ENCODE data around the gene DAZAP1.

DNA sequence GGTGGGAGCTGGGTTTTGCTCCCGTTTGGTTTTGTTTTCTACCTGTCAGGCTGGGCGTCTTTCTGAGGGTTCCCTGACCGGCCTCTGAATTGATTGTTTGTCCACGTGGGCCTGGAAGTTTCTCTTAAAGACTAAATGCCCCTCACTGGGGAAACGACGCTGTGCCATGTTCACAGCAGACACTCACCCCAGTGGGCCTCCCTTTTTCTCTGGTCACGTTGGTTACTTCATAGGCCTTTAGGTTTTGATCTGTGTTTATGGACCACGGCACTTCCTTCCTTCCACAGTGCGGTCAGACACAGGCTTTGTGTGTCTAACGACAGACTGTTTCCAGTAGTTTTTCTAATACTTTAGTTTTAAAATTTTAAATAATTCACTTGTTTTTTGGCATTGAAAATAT is 43.8 kb upstream of the DAZAP1 start:
- TF ChIP-seq, protein P1, sequence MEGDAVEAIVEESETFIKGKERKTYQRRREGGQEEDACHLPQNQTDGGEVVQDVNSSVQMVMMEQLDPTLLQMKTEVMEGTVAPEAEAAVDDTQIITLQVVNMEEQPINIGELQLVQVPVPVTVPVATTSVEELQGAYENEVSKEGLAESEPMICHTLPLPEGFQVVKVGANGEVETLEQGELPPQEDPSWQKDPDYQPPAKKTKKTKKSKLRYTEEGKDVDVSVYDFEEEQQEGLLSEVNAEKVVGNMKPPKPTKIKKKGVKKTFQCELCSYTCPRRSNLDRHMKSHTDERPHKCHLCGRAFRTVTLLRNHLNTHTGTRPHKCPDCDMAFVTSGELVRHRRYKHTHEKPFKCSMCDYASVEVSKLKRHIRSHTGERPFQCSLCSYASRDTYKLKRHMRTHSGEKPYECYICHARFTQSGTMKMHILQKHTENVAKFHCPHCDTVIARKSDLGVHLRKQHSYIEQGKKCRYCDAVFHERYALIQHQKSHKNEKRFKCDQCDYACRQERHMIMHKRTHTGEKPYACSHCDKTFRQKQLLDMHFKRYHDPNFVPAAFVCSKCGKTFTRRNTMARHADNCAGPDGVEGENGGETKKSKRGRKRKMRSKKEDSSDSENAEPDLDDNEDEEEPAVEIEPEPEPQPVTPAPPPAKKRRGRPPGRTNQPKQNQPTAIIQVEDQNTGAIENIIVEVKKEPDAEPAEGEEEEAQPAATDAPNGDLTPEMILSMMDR (conservative IDR thresholded peaks at IDR 0.05; ENCODE audit: low read depth, low read length) = no peak
- TF ChIP-seq POLR2A (IDR thresholded peaks at IDR 0.05; ENCODE audit: low read depth, low read length) (no peak), BHLHE40 (IDR thresholded peaks at IDR 0.05; ENCODE audit: low read depth, low read length) (no peak), MAZ (IDR thresholded peaks at IDR 0.05; ENCODE audit: borderline replicate concordance, low read depth, low read length) (no peak), RAD21 (IDR thresholded peaks at IDR 0.05; ENCODE audit: low read length) (no peak), RFX5 (IDR thresholded peaks at IDR 0.05; ENCODE audit: low read depth, low read length) (no peak), SMC3 (IDR thresholded peaks at IDR 0.05; ENCODE audit: low read depth, low read length) (no peak), ELK1 (IDR thresholded peaks at IDR 0.05; ENCODE audit: borderline replicate concordance, low read depth, low read length) (no peak)
- TF ChIP-seq, protein P2, sequence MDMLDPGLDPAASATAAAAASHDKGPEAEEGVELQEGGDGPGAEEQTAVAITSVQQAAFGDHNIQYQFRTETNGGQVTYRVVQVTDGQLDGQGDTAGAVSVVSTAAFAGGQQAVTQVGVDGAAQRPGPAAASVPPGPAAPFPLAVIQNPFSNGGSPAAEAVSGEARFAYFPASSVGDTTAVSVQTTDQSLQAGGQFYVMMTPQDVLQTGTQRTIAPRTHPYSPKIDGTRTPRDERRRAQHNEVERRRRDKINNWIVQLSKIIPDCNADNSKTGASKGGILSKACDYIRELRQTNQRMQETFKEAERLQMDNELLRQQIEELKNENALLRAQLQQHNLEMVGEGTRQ (IDR thresholded peaks at IDR 0.05; ENCODE audit: low read depth, low read length) = no peak
